NCI-H510A treated with DMSO at 0.1 percent for 48 hours (cell line): ENCODE measurements around the gene PRKCB.
"Not testable (repeated sequence)": the region's sequence is repeated elsewhere in the genome, so short reads cannot be mapped to it uniquely, and the experiment has no call there.

ENCODE experiments used
- DNase-seq: peaks from one replicate; lab custom pipeline; 2025; lab: John Stamatoyannopoulos, UW

The PRKCB gene

GRCh38 chr16:24178496-24178895 is 342.7 kb downstream of the PRKCB start:
- DNase-seq = no peak

- DNase-seq = no peak
Measured at GRCh38 chr16:24180451-24180850, 344.7 kb downstream of the PRKCB start.

GRCh38 chr16:24188021-24188542 is 352.3 kb downstream of the PRKCB start:
- no peak for DNase-seq

GRCh38 chr16:24188751-24189318 is 353.1 kb downstream of the PRKCB start:
- DNase-seq = no peak

GRCh38 chr16:24189941-24190340 is 354.2 kb downstream of the PRKCB start:
- no peak for DNase-seq

GRCh38 chr16:24191876-24192402 is 356.2 kb downstream of the PRKCB start:
- no peak for DNase-seq

- DNase-seq = no peak
Measured at GRCh38 chr16:24195221-24195620, 359.4 kb downstream of the PRKCB start.

GRCh38 chr16:24198807-24199533 is 363.2 kb downstream of the PRKCB start:
- no peak for DNase-seq

- DNase-seq = no peak
Measured at GRCh38 chr16:24203675-24204074, 367.9 kb downstream of the PRKCB start.

GRCh38 chr16:24204150-24204665 is 368.4 kb downstream of the PRKCB start:
- DNase-seq = no peak

- no peak for DNase-seq
Measured at GRCh38 chr16:24206926-24207325, 371.1 kb downstream of the PRKCB start.

GRCh38 chr16:24208710-24209109 is 372.9 kb downstream of the PRKCB start:
- no peak for DNase-seq

GRCh38 chr16:24214992-24215391 is 379.2 kb downstream of the PRKCB start:
- no peak for DNase-seq

GRCh38 chr16:24216961-24217360 is 381.2 kb downstream of the PRKCB start:
- DNase-seq = no peak

GRCh38 chr16:24217461-24217860 is 381.7 kb downstream of the PRKCB start:
- no peak for DNase-seq

- DNase-seq = no peak
Measured at GRCh38 chr16:24218299-24218698, 382.5 kb downstream of the PRKCB start.

- DNase-seq = no peak
Measured at GRCh38 chr16:24221219-24221618, 385.4 kb downstream of the PRKCB start.

- no peak for DNase-seq
Measured at GRCh38 chr16:24228514-24228913, 392.7 kb downstream of the PRKCB start.

- DNase-seq = no peak
Measured at GRCh38 chr16:24232936-24233335, 397.2 kb downstream of the PRKCB start.

GRCh38 chr16:24234737-24235136 is 399.0 kb downstream of the PRKCB start:
- DNase-seq = no peak

- DNase-seq = no peak
Measured at GRCh38 chr16:24235806-24236205, 400.0 kb downstream of the PRKCB start.

GRCh38 chr16:24238846-24239245 is 403.1 kb downstream of the PRKCB start:
- not testable (repeated sequence) for DNase-seq

GRCh38 chr16:24246911-24247607 is 411.3 kb downstream of the PRKCB start:
- DNase-seq = no peak
